ENCODE results near the gene KCTD1.

Gene KCTD1

DNA sequence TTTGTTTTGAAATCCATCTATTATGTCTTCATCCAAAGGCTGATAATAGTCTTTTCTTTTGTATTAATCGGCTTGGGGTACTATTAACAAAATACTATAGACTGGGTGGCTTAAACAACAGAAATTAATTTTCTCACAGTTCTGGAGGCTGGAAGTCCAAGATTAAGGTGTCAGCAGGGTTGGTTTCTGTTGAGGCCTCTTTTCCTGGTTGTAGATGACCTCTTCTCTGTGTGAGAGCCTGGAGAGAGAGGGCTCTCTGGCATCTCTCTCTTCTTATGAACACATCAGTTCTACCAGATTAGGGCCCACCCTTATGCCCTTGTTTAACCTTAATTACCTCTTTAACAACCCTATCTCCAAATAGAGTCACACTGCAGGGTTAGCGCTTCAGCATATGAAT, 14.2 kb upstream of the KCTD1 start:
- no peak overlapping the region for H4K91ac ChIP-seq (ENCODE audit: low read depth, low read length, poor library complexity)
- WGBS, 2 donors (ENCODE audit: extremely low coverage in 2 of 2, insufficient read length in 2 of 2, insufficient replicate concordance in 1 of 2), result no CpG with 5 or more reads among the region's 2 CpGs
- H3K27me3 ChIP-seq (ENCODE audit: control insufficient read depth in 3 of 3, insufficient read depth in 3 of 3, low read depth in 1 of 3, low read length in 3 of 3), result no peaks in the 10 kb centered on the region
- H2AK5ac ChIP-seq (ENCODE audit: low read depth, low read length), result no peak overlapping the region
- H3K4me2 ChIP-seq (ENCODE audit: insufficient read depth, low read length, poor library complexity, severe bottlenecking), result no peak overlapping the region
- H3K36me3 ChIP-seq (replicated peaks in 1 of 2; ENCODE audit: control insufficient read depth in 2 of 2, insufficient read depth in 2 of 2, low read length in 2 of 2), result no peaks in the 10 kb centered on the region
- H2BK5ac ChIP-seq (ENCODE audit: low read length), result no peak overlapping the region
- no peak overlapping the region for H3K14ac ChIP-seq (ENCODE audit: low read length)
- no peaks in the 10 kb centered on the region for H3K79me1 ChIP-seq (ENCODE audit: low read depth, low read length)
- no peak overlapping the region for H2BK15ac ChIP-seq (ENCODE audit: low read length)
- H3K18ac ChIP-seq (ENCODE audit: low read length), result no peak overlapping the region
- H2BK12ac ChIP-seq (ENCODE audit: low read length), result no peak overlapping the region
- H3K4me1 ChIP-seq (ENCODE audit: control insufficient read depth in 2 of 2, insufficient read depth in 1 of 2, low read depth in 1 of 2, low read length in 2 of 2), result peaks cover 0 to 3% of the 10 kb centered on the region in 2 donors
- DNase-seq (ENCODE audit: low spot score), result no peak
- no peak overlapping the region for H3K27ac ChIP-seq (replicated peaks; ENCODE audit: low read length)
- no peak overlapping the region for H2AFZ ChIP-seq (ENCODE audit: low read length)
- H4K8ac ChIP-seq (ENCODE audit: low read depth, low read length), result no peak overlapping the region
- H3K4ac ChIP-seq (ENCODE audit: low read length), result no peak overlapping the region
- no peak overlapping the region for H3K9ac ChIP-seq (ENCODE audit: low read depth, low read length, poor library complexity)
- no peak overlapping the region for H2BK120ac ChIP-seq (ENCODE audit: low read depth, low read length)
- H3K9me3 ChIP-seq (replicated peaks in 1 of 2; ENCODE audit: control insufficient read depth in 2 of 2, insufficient read depth in 1 of 2, low read depth in 1 of 2, low read length in 2 of 2), result peaks cover 0 to 8% of the 10 kb centered on the region in 2 donors
- no peak overlapping the region for H3K23ac ChIP-seq (ENCODE audit: low read depth, low read length, poor library complexity)
- no peak overlapping the region for H3K4me3 ChIP-seq (ENCODE audit: low read length in 2 of 2)

- WGBS, 2 donors (ENCODE audit: extremely low coverage in 2 of 2, insufficient read length in 2 of 2, insufficient replicate concordance in 1 of 2), result no CpG with 5 or more reads among the region's 5 CpGs
These were observed 13.4 kb upstream of the KCTD1 start for GRCh38 chr18:26561769-26562168.

GRCh38 chr18:26556573-26556972, 8.2 kb upstream of the KCTD1 start:
- no peak for DNase-seq (ENCODE audit: low spot score)
- H3K36me3 ChIP-seq (replicated peaks in 1 of 2; ENCODE audit: control insufficient read depth in 2 of 2, insufficient read depth in 2 of 2, low read length in 2 of 2), result no peaks in the 10 kb centered on the region
- H3K23ac ChIP-seq (ENCODE audit: low read depth, low read length, poor library complexity), result no peak overlapping the region
- H2AFZ ChIP-seq (ENCODE audit: low read length), result no peak overlapping the region
- no peaks in the 10 kb centered on the region for H3K79me1 ChIP-seq (ENCODE audit: low read depth, low read length)
- no peak overlapping the region for H3K9ac ChIP-seq (ENCODE audit: low read depth, low read length, poor library complexity)
- no peak overlapping the region for H3K27ac ChIP-seq (replicated peaks; ENCODE audit: low read length)
- peaks cover 2 to 10% of the 10 kb centered on the region in 2 donors for H3K4me1 ChIP-seq (ENCODE audit: control insufficient read depth in 2 of 2, insufficient read depth in 1 of 2, low read depth in 1 of 2, low read length in 2 of 2)
- no peak overlapping the region for H3K14ac ChIP-seq (ENCODE audit: low read length)
- H3K27me3 ChIP-seq (ENCODE audit: control insufficient read depth in 3 of 3, insufficient read depth in 3 of 3, low read depth in 1 of 3, low read length in 3 of 3), result peaks cover 0 to 8% (median 3%) of the 10 kb centered on the region in 3 experiments
- H2BK120ac ChIP-seq (ENCODE audit: low read depth, low read length), result no peak overlapping the region
- H2BK5ac ChIP-seq (ENCODE audit: low read length), result no peak overlapping the region
- no peak overlapping the region for H4K91ac ChIP-seq (ENCODE audit: low read depth, low read length, poor library complexity)
- no peak overlapping the region for H2AK5ac ChIP-seq (ENCODE audit: low read depth, low read length)
- H3K4ac ChIP-seq (ENCODE audit: low read length), result no peak overlapping the region
- H2BK12ac ChIP-seq (ENCODE audit: low read length), result no peak overlapping the region
- no peak overlapping the region for H2BK15ac ChIP-seq (ENCODE audit: low read length)
- no CpG with 5 or more reads among the region's 3 CpGs for WGBS, 2 donors (ENCODE audit: extremely low coverage in 2 of 2, insufficient read length in 2 of 2, insufficient replicate concordance in 1 of 2)
- no peak overlapping the region for H3K18ac ChIP-seq (ENCODE audit: low read length)
- no peak overlapping the region for H3K4me3 ChIP-seq (ENCODE audit: low read length in 2 of 2)
- H3K9me3 ChIP-seq (replicated peaks in 1 of 2; ENCODE audit: control insufficient read depth in 2 of 2, insufficient read depth in 1 of 2, low read depth in 1 of 2, low read length in 2 of 2), result peaks cover 0 to under 1% of the 10 kb centered on the region in 2 donors
- H4K8ac ChIP-seq (ENCODE audit: low read depth, low read length), result no peak overlapping the region
- H3K4me2 ChIP-seq (ENCODE audit: insufficient read depth, low read length, poor library complexity, severe bottlenecking), result no peak overlapping the region

More at GRCh38 chr18:26561769-26562168, 13.4 kb upstream of the KCTD1 start:
- no peak overlapping the region for H2BK12ac ChIP-seq (ENCODE audit: low read length)
- H2AFZ ChIP-seq (ENCODE audit: low read length), result no peak overlapping the region
- DNase-seq (ENCODE audit: low spot score), result no peak
- H3K23ac ChIP-seq (ENCODE audit: low read depth, low read length, poor library complexity), result no peak overlapping the region
- no peak overlapping the region for H2BK5ac ChIP-seq (ENCODE audit: low read length)
- no peak overlapping the region for H2BK15ac ChIP-seq (ENCODE audit: low read length)
- H3K27ac ChIP-seq (replicated peaks; ENCODE audit: low read length), result no peak overlapping the region
- no peak overlapping the region for H3K18ac ChIP-seq (ENCODE audit: low read length)
- H4K91ac ChIP-seq (ENCODE audit: low read depth, low read length, poor library complexity), result no peak overlapping the region
- peaks cover 0 to 8% of the 10 kb centered on the region in 2 donors for H3K9me3 ChIP-seq (replicated peaks in 1 of 2; ENCODE audit: control insufficient read depth in 2 of 2, insufficient read depth in 1 of 2, low read depth in 1 of 2, low read length in 2 of 2)
- H3K14ac ChIP-seq (ENCODE audit: low read length), result no peak overlapping the region
- H3K4me1 ChIP-seq (ENCODE audit: control insufficient read depth in 2 of 2, insufficient read depth in 1 of 2, low read depth in 1 of 2, low read length in 2 of 2), result peaks cover 0 to 3% of the 10 kb centered on the region in 2 donors
- no peaks in the 10 kb centered on the region for H3K79me1 ChIP-seq (ENCODE audit: low read depth, low read length)
- H3K27me3 ChIP-seq (ENCODE audit: control insufficient read depth in 3 of 3, insufficient read depth in 3 of 3, low read depth in 1 of 3, low read length in 3 of 3), result no peaks in the 10 kb centered on the region
- H3K9ac ChIP-seq (ENCODE audit: low read depth, low read length, poor library complexity), result no peak overlapping the region
- H3K4me2 ChIP-seq (ENCODE audit: insufficient read depth, low read length, poor library complexity, severe bottlenecking), result no peak overlapping the region
- H3K4ac ChIP-seq (ENCODE audit: low read length), result no peak overlapping the region
- H2AK5ac ChIP-seq (ENCODE audit: low read depth, low read length), result no peak overlapping the region
- no peak overlapping the region for H4K8ac ChIP-seq (ENCODE audit: low read depth, low read length)
- H2BK120ac ChIP-seq (ENCODE audit: low read depth, low read length), result no peak overlapping the region
- H3K4me3 ChIP-seq (ENCODE audit: low read length in 2 of 2), result no peak overlapping the region
- no peaks in the 10 kb centered on the region for H3K36me3 ChIP-seq (replicated peaks in 1 of 2; ENCODE audit: control insufficient read depth in 2 of 2, insufficient read depth in 2 of 2, low read length in 2 of 2)

- Histone ChIP-seq H3K4ac (ENCODE audit: low read length) (no peak overlapping the region), H2AFZ (ENCODE audit: low read length) (no peak overlapping the region), H3K4me2 (ENCODE audit: insufficient read depth, low read length, poor library complexity, severe bottlenecking) (no peak overlapping the region), H2BK120ac (ENCODE audit: low read depth, low read length) (no peak overlapping the region), H4K8ac (ENCODE audit: low read depth, low read length) (no peak overlapping the region), H3K27ac (replicated peaks; ENCODE audit: low read length) (no peak overlapping the region), H3K23ac (ENCODE audit: low read depth, low read length, poor library complexity) (no peak overlapping the region), H3K9ac (ENCODE audit: low read depth, low read length, poor library complexity) (no peak overlapping the region), H3K4me3 (ENCODE audit: low read length in 2 of 2) (no peak overlapping the region), H4K91ac (ENCODE audit: low read depth, low read length, poor library complexity) (no peak overlapping the region), H3K36me3 (replicated peaks in 1 of 2; ENCODE audit: control insufficient read depth in 2 of 2, insufficient read depth in 2 of 2, low read length in 2 of 2) (no peaks in the 10 kb centered on the region), H3K4me1 (ENCODE audit: control insufficient read depth in 2 of 2, insufficient read depth in 1 of 2, low read depth in 1 of 2, low read length in 2 of 2) (peaks cover 5 to 10% of the 10 kb centered on the region in 2 donors), H3K18ac (ENCODE audit: low read length) (no peak overlapping the region), H2AK5ac (ENCODE audit: low read depth, low read length) (no peak overlapping the region), H3K9me3 (replicated peaks in 1 of 2; ENCODE audit: control insufficient read depth in 2 of 2, insufficient read depth in 1 of 2, low read depth in 1 of 2, low read length in 2 of 2) (peaks cover 0 to 4% of the 10 kb centered on the region in 2 donors), H2BK5ac (ENCODE audit: low read length) (no peak overlapping the region), H2BK12ac (ENCODE audit: low read length) (no peak overlapping the region), H3K79me1 (ENCODE audit: low read depth, low read length) (no peaks in the 10 kb centered on the region), H2BK15ac (ENCODE audit: low read length) (no peak overlapping the region), H3K14ac (ENCODE audit: low read length) (no peak overlapping the region), H3K27me3 (ENCODE audit: control insufficient read depth in 3 of 3, insufficient read depth in 3 of 3, low read depth in 1 of 3, low read length in 3 of 3) (peaks cover 2 to 14% (median 9%) of the 10 kb centered on the region in 3 experiments)
- no CpG with 5 or more reads among the region's 4 CpGs for WGBS, 2 donors (ENCODE audit: extremely low coverage in 2 of 2, insufficient read length in 2 of 2, insufficient replicate concordance in 1 of 2)
- no peak for DNase-seq (ENCODE audit: low spot score)
These were observed 7.6 kb upstream of the KCTD1 start for GRCh38 chr18:26555804-26556553.
